HUES48 (cell line): ENCODE measurements around the gene FUCA2.
A peak's percentile ranks its signal among the peaks of the same experiment; 100 is the strongest.
"Not testable (repeated sequence)": the region's sequence is repeated elsewhere in the genome, so short reads cannot be mapped to it uniquely, and the experiment has no call there.

Source experiments
- H3K27ac ChIP-seq: one replicate; pipeline ENCODE4 v1.7.0; 2013; ENCODE audit warnings: low read depth, low read length, inconsistent platforms
- H3K27me3 ChIP-seq: 2 replicates; pipeline ENCODE4 v1.6.1; 2013; ENCODE audit warnings: mild to moderate bottlenecking, low read length; ENCODE audit not compliant: control insufficient read depth, insufficient read depth
- H3K36me3 ChIP-seq: 2 replicates; pipeline ENCODE4 v1.6.1; 2013; ENCODE audit warnings: low read length; ENCODE audit not compliant: control insufficient read depth, insufficient read depth
- H3K4me1 ChIP-seq: 2 replicates; pipeline ENCODE4 v1.6.1; 2013; ENCODE audit warnings: mild to moderate bottlenecking, low read length; ENCODE audit not compliant: control insufficient read depth, insufficient read depth
- H3K4me3 ChIP-seq: 2 replicates; pipeline ENCODE4 v1.5.1; 2013; ENCODE audit warnings: mild to moderate bottlenecking, low read depth, low read length
- H3K9ac ChIP-seq: 2 replicates; pipeline ENCODE4 v1.6.1; 2013; ENCODE audit warnings: mild to moderate bottlenecking, low read depth, low read length, moderate library complexity
- H3K9me3 ChIP-seq: 2 replicates; pipeline ENCODE4 v1.6.1; 2013; ENCODE audit warnings: low read length; ENCODE audit not compliant: control insufficient read depth, insufficient read depth

FUCA2 gene

GRCh38 chr6:143465546-143465945 lies 46.0 kb downstream of the FUCA2 start:
- H3K36me3 ChIP-seq, result 0 out of 2 replicates have a peak, but pooled peaks cover 10% of the 10 kb centered on the region

DNA sequence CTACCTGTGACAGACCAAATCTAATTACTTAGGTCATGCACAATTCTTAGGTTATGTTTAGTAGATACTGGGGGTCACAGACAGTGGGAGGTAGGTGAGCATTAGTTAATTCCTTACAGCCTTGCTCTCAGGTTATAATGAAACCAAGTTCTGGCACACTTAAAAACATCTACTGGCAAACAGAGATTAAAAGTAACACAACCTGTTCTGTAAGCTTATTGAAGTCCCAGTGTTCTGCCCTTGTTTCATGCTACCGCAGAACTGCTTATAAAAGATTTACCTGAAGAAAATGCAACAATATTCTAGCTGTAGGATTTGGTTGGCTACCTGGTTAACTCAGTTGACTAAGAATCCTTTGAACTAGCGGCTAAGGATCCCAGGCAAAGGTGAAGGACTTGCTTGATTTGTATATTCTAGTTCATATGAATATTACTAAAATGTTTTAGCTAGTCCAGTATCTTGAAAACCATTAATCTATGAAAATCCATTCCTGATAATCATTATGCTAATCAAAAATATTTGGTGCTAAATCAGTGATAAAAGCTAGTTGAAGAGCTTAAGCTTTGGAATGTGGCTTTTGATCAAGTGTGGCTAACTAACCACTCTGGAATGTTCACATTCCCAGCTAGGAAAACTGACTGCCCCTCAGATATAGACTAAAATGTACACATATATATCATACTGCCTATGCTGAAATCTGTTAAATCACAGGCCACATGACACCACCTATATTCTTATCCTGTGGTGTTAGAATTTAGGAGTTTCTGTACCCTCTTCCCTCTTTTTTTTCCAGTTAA lies 53.8 kb downstream of the FUCA2 start:
- no peak overlapping the region for H3K27ac ChIP-seq
- H3K9ac ChIP-seq, result no peak overlapping the region
- H3K9me3 ChIP-seq, result no peaks in the 10 kb centered on the region
- no peaks in the 10 kb centered on the region for H3K27me3 ChIP-seq
- H3K4me1 ChIP-seq, result peaks cover 7% of the 10 kb centered on the region; the same call in 1 of the 2 replicates
- H3K36me3 ChIP-seq, result 0 out of 2 replicates have a peak, but pooled peaks cover 7% of the 10 kb centered on the region
- no peak overlapping the region for H3K4me3 ChIP-seq

More at GRCh38 chr6:143465546-143465945, 46.0 kb downstream of the FUCA2 start:
- Histone ChIP-seq H3K4me1 (no peaks in the 10 kb centered on the region), H3K4me3 (no peak overlapping the region), H3K27ac (no peak overlapping the region), H3K27me3 (no peaks in the 10 kb centered on the region), H3K9ac (no peak overlapping the region), H3K9me3 (no peaks in the 10 kb centered on the region)

GRCh38 chr6:143451531-143451930 lies 60.0 kb downstream of the FUCA2 start:
- no peaks in the 10 kb centered on the region for H3K27me3 ChIP-seq
- H3K36me3 ChIP-seq, result 0 out of 2 replicates have a peak, but pooled peaks cover 3% of the 10 kb centered on the region
- no peak overlapping the region for H3K27ac ChIP-seq
- peaks cover 8% of the 10 kb centered on the region; the same call in 1 of the 2 replicates for H3K4me1 ChIP-seq
- H3K9me3 ChIP-seq, result no peaks in the 10 kb centered on the region
- H3K9ac ChIP-seq, result no peak overlapping the region
- peak overlapping the region; percentile 96 for H3K4me3 ChIP-seq

GRCh38 chr6:143450453-143451371 lies 60.8 kb downstream of the FUCA2 start, which contains the start of the genes ADAT2 and PEX3:
Gene ADAT2 (minus strand): TSS chr6:143450695. CDS start chr6:143450658, 37 bp downstream.
Gene PEX3 (plus strand): TSS chr6:143450805. CDS start chr6:143451043, 238 bp downstream.
- H3K4me3 ChIP-seq, result peak within 1 kb of the TSS; percentile 96
- 0 out of 2 replicates have a peak, but pooled peaks cover 3% of the 10 kb centered on the region for H3K36me3 ChIP-seq
- H3K4me1 ChIP-seq, result peaks cover 8% of the 10 kb centered on the region; the same call in 1 of the 2 replicates
- peak within 1 kb of the TSS; percentile 63 for H3K27ac ChIP-seq
- H3K27me3 ChIP-seq, result no peaks in the 10 kb centered on the region
- H3K9ac ChIP-seq, result peak within 1 kb of the TSS; percentile 92
- no peaks in the 10 kb centered on the region for H3K9me3 ChIP-seq

DNA sequence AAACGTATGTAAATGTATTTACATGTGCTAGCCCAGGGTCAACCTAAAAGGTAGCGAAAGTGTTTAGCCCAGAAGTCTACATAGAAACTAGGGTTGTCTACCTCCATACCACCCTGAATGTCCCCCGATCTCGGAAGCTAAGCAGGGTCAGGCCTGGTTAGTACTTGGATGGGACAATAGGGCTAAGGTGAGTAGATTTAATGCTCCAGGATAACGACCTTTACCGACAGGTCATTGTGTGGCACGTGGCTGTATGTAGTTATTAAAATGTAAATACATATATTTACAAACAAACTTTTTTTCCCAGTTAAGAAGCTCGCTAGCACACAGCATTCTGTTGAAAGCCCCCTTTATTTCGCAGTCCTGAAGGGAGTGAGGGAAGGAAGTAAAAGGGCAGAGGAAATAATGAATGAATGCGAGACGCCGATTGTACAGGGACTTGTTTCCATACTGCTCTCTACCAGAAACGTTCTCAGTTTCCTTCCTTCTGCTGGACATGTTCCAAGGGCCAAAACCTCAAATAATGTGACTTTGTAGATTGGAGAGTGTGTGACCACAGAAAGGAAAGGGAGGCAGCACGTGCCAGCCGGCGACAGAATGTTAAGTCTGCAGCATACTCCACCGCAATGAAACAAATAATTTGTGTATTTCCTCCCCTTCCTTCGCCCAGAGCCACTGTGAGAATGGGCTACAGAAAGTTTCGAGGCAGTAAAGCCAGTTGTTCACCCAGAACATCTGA lies 61.6 kb downstream of the FUCA2 start:
- peaks cover 8% of the 10 kb centered on the region; the same call in 1 of the 2 replicates for H3K4me1 ChIP-seq
- no peaks in the 10 kb centered on the region for H3K9me3 ChIP-seq
- H3K27ac ChIP-seq, result peak overlapping the region; percentile 62
- no peaks in the 10 kb centered on the region for H3K27me3 ChIP-seq
- peak overlapping the region; percentile 92 for H3K9ac ChIP-seq
- 0 out of 2 replicates have a peak, but pooled peaks cover 3% of the 10 kb centered on the region for H3K36me3 ChIP-seq
- H3K4me3 ChIP-seq, result peak overlapping the region; percentile 96

- H3K36me3 ChIP-seq, result 0 out of 2 replicates have a peak, but pooled peaks cover 2% of the 10 kb centered on the region
- H3K9me3 ChIP-seq, result no peaks in the 10 kb centered on the region
- H3K27me3 ChIP-seq, result no peaks in the 10 kb centered on the region
- H3K27ac ChIP-seq, result no peak overlapping the region
- peaks cover 13% of the 10 kb centered on the region for H3K4me1 ChIP-seq
- H3K9ac ChIP-seq, result peak overlapping the region; percentile 92; the same call in 1 of the 2 replicates
- peak overlapping the region; percentile 96 for H3K4me3 ChIP-seq
Measured at GRCh38 chr6:143449082-143449713, 62.3 kb downstream of the FUCA2 start.

DNA sequence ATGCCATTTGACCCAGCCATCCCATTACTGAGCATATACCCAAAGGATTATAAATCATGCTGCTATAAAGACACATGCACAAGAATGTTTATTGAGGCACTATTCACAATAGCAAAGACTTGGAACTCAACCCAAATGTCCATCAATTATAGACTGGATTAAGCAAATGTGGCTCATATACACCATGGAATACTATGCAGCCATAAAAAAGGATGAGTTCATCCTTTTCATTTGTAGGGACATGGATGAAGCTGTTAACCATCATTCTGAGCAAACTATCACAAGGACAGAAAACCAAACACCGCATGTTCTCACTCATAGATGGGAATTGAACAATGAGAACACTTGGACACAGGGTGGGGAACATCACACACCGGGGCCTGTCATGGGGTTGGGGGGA lies 63.7 kb downstream of the FUCA2 start:
- H3K36me3 ChIP-seq, H3K9ac ChIP-seq, H3K9me3 ChIP-seq, H3K27ac ChIP-seq, H3K4me3 ChIP-seq, H3K27me3 ChIP-seq: not testable (repeated sequence)
- H3K4me1 ChIP-seq, result peaks cover 18% of the 10 kb centered on the region
